Measurements from ENCODE around the gene RPN2. TPM values are rescaled to one million over a fixed set of nuclear protein-coding genes. Genes with fewer than 3 reads are reported as not detected.

The RPN2 gene
- total and polyA plus RNA-seq, 2 of the 13 experiments (the other 11 are each of a cell fraction or from before 2014, with no cell fraction given), result 587 to 1,818 TPM

DNA sequence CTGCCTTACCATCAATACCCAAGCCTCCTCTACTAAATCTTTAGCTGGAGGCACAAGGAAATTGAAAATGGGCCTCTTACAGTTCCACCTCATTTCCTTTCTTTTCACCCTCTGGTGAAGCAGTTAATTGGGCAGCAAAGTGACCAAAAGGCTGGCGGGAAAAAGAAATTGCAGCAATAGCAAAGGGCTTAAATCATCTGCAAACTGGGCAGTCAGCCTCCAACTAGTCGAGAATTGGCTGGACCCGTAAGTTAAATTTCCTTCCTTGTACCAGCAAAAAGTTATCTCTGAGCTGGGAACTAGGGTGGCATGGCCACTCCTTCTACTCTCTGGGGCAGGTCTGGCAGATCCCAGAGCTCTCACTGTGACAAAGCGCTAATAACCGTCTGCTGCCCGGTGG lies 49.0 kb downstream of the RPN2 start (continued):
- no peak for TF ChIP-seq ZNF660 (CRISPR knock-in tag; IDR thresholded peaks at IDR 0.05; ENCODE audit: borderline replicate concordance, low read depth)
- TF ChIP-seq PHF8 (CRISPR knock-in tag; IDR thresholded peaks at IDR 0.05), result no peak
- TF ChIP-seq, protein P1, sequence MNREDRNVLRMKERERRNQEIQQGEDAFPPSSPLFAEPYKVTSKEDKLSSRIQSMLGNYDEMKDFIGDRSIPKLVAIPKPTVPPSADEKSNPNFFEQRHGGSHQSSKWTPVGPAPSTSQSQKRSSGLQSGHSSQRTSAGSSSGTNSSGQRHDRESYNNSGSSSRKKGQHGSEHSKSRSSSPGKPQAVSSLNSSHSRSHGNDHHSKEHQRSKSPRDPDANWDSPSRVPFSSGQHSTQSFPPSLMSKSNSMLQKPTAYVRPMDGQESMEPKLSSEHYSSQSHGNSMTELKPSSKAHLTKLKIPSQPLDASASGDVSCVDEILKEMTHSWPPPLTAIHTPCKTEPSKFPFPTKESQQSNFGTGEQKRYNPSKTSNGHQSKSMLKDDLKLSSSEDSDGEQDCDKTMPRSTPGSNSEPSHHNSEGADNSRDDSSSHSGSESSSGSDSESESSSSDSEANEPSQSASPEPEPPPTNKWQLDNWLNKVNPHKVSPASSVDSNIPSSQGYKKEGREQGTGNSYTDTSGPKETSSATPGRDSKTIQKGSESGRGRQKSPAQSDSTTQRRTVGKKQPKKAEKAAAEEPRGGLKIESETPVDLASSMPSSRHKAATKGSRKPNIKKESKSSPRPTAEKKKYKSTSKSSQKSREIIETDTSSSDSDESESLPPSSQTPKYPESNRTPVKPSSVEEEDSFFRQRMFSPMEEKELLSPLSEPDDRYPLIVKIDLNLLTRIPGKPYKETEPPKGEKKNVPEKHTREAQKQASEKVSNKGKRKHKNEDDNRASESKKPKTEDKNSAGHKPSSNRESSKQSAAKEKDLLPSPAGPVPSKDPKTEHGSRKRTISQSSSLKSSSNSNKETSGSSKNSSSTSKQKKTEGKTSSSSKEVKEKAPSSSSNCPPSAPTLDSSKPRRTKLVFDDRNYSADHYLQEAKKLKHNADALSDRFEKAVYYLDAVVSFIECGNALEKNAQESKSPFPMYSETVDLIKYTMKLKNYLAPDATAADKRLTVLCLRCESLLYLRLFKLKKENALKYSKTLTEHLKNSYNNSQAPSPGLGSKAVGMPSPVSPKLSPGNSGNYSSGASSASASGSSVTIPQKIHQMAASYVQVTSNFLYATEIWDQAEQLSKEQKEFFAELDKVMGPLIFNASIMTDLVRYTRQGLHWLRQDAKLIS (CRISPR knock-in tag; IDR thresholded peaks at IDR 0.05), result no peak
- TF ChIP-seq U2AF1 (optimal IDR thresholded peaks at IDR 0.05; ENCODE audit: low read depth, low read length), result no peak

DNA sequence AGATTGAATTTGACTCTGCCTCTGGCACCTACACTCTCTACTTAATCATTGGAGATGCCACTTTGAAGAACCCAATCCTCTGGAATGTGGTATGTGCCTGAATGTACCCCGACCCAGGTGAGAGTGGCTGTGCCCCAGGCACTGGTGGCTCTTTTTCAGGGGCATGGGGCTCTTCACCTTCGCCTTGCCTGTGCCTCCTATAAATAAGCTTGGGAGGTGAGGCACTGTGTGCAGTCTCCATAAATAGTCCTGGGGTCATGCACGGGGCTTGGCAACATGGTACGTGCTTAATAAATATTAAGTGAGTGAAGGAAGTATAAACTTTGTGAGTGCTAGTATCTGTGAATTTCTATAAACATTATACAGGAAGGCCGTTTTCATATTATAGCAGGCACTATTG lies 49.5 kb downstream of the RPN2 start:
- Histone ChIP-seq H3K9ac (ENCODE audit: insufficient read depth, low read depth, low read length) (no peak overlapping the region), H3K4me1 (ENCODE audit: insufficient read depth, low read length) (no peaks in the 10 kb centered on the region), H3K36me3 (replicated peaks in 1 of 2; ENCODE audit: control insufficient read depth in 1 of 2, insufficient read depth in 2 of 2, low read length in 2 of 2) (peaks cover 78 to 98% of the 10 kb centered on the region in 2 experiments), H3K4me3 (replicated peaks in 1 of 3; ENCODE audit: insufficient read depth in 1 of 3, low read depth in 2 of 3, low read length in 3 of 3) (no peak overlapping the region), H3K9me3 (ENCODE audit: low read length) (no peaks in the 10 kb centered on the region), H3K27ac (ENCODE audit: extremely low read length, insufficient read depth, low read length) (no peak overlapping the region), H3K79me2 (ENCODE audit: insufficient read depth, low read length) (no peaks in the 10 kb centered on the region), H2AFZ (ENCODE audit: low read length) (no peak overlapping the region), H4K20me1 (ENCODE audit: insufficient read depth, low read length) (no peaks in the 10 kb centered on the region), H3K27me3 (ENCODE audit: control insufficient read depth in 1 of 2, insufficient read depth in 2 of 2, low read length in 2 of 2) (no peaks in the 10 kb centered on the region), H3K4me2 (ENCODE audit: low read depth, low read length) (no peak overlapping the region)
- in situ Hi-C loops (cut with HindIII; ENCODE audit: extremely low pct_ligation_motif_present, low pct_unique_long_range_greater_than_20kb), result no loop called here
- DNase-seq (ENCODE audit: low spot score), result no peak
- no TSS peak for BruUV-seq (replicated peaks)
- 94% methylated on average over 5 of the region's 5 CpGs for WGBS (ENCODE audit: low lambda C conversion rate)
- CTCF ChIA-PET (ENCODE audit: low intra/inter-chr PET ratio, low total read pairs), result no interaction called here
- intact Hi-C loops (cut with micrococcal nuclease; ENCODE audit: unreplicated experiment), result no loop called here
- FAIRE-seq, result no peak
- ATAC-seq, result no peak
- POLR2A ChIA-PET, result no interaction called here
- TF ChIP-seq SRF (IDR thresholded peaks at IDR 0.05; ENCODE audit: low read depth, low read length) (no peak), ZNF557 (CRISPR knock-in tag; IDR thresholded peaks at IDR 0.05) (no peak)
- TF ChIP-seq, protein P2, sequence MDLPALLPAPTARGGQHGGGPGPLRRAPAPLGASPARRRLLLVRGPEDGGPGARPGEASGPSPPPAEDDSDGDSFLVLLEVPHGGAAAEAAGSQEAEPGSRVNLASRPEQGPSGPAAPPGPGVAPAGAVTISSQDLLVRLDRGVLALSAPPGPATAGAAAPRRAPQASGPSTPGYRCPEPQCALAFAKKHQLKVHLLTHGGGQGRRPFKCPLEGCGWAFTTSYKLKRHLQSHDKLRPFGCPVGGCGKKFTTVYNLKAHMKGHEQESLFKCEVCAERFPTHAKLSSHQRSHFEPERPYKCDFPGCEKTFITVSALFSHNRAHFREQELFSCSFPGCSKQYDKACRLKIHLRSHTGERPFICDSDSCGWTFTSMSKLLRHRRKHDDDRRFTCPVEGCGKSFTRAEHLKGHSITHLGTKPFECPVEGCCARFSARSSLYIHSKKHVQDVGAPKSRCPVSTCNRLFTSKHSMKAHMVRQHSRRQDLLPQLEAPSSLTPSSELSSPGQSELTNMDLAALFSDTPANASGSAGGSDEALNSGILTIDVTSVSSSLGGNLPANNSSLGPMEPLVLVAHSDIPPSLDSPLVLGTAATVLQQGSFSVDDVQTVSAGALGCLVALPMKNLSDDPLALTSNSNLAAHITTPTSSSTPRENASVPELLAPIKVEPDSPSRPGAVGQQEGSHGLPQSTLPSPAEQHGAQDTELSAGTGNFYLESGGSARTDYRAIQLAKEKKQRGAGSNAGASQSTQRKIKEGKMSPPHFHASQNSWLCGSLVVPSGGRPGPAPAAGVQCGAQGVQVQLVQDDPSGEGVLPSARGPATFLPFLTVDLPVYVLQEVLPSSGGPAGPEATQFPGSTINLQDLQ (CRISPR knock-in tag; IDR thresholded peaks at IDR 0.05), result 0 out of 2 replicates have a peak, but pooled peaks have one; percentile 37

Measured in HepG2 (cell line).